ENCODE measurements around the gene CAPN5. TPM values are rescaled to one million over a fixed set of nuclear protein-coding genes. Genes with fewer than 3 reads are reported as not detected.
A peak's percentile ranks its signal among the peaks of the same experiment; 100 is the strongest.

The CAPN5 gene
- total and polyA plus RNA-seq, 4 experiments from 2014 or later, result 1.4 to 2.6 (median 1.7) TPM

GRCh38 chr11:77129842-77130756 is 63.3 kb downstream of the CAPN5 start:
- H3K4me1 ChIP-seq (ENCODE audit: insufficient read depth, low read length), result peaks cover 14% of the 10 kb centered on the region
- no peak overlapping the region for H3K4me3 ChIP-seq (ENCODE audit: low read length in 2 of 2)
- Mint-ChIP-seq H3K27me3 (no peaks in the 10 kb centered on the region), H3K27ac (peak overlapping the region in 2 of 7 donors; percentile 15 to 30), H3K9me3 (no peaks in the 10 kb centered on the region), H3K4me1 (peaks cover 3 to 17% (median 8%) of the 10 kb centered on the region in 4 donors), H3K36me3 (no peaks in the 10 kb centered on the region), H3K4me3 (no peak overlapping the region)
- ChIA-PET POLR2A (ENCODE audit: partially characterized antibody) (no interaction called here), CTCF (ENCODE audit: partially characterized antibody) (interaction anchor here (1.4 to 5.6 kb wide), 3 partner anchors 9 to 58 kb away, joined by 4 to 89 read pairs (median 5); no protein-coding TSS in a partner anchor)
- H3K27ac ChIP-seq (ENCODE audit: low read depth, low read length), result no peak overlapping the region
- intact Hi-C loops (cut with micrococcal nuclease), result no loop called here
- no peaks in the 10 kb centered on the region for H3K36me3 ChIP-seq (ENCODE audit: insufficient read depth, low read length)
- no peak for DNase-seq
- no peaks in the 10 kb centered on the region for H3K9me3 ChIP-seq (ENCODE audit: control insufficient read depth in 1 of 2, low read length in 2 of 2)
- no peaks in the 10 kb centered on the region for H3K27me3 ChIP-seq (ENCODE audit: insufficient read depth, low read length)

- POLR2A ChIA-PET (ENCODE audit: partially characterized antibody), result no interaction called here
- Mint-ChIP-seq H3K27me3 (no peaks in the 10 kb centered on the region), H3K9me3 (no peaks in the 10 kb centered on the region), H3K4me1 (peaks cover 3 to 17% (median 8%) of the 10 kb centered on the region in 4 donors), H3K36me3 (no peaks in the 10 kb centered on the region), H3K27ac (peak overlapping the region in 1 of 7 donors; percentile 30), H3K4me3 (no peak overlapping the region)
- Histone ChIP-seq H3K27me3 (ENCODE audit: insufficient read depth, low read length) (no peaks in the 10 kb centered on the region), H3K36me3 (ENCODE audit: insufficient read depth, low read length) (no peaks in the 10 kb centered on the region), H3K4me3 (ENCODE audit: low read length in 2 of 2) (no peak overlapping the region), H3K4me1 (ENCODE audit: insufficient read depth, low read length) (peaks cover 14% of the 10 kb centered on the region), H3K9me3 (ENCODE audit: control insufficient read depth in 1 of 2, low read length in 2 of 2) (no peaks in the 10 kb centered on the region), H3K27ac (ENCODE audit: low read depth, low read length) (no peak overlapping the region)
- CTCF ChIA-PET (ENCODE audit: partially characterized antibody), result interaction anchor here (5.6 kb wide), 1 partner anchor 57 kb away, joined by 89 read pairs; no protein-coding TSS in a partner anchor
- intact Hi-C loops (cut with micrococcal nuclease), result no loop called here
- DNase-seq, result no peak
Measured at GRCh38 chr11:77130763-77131513, 64.2 kb downstream of the CAPN5 start.

GRCh38 chr11:77131560-77131959 is 64.8 kb downstream of the CAPN5 start:
- Mint-ChIP-seq H3K4me3 (no peak overlapping the region), H3K36me3 (no peaks in the 10 kb centered on the region), H3K9me3 (no peaks in the 10 kb centered on the region), H3K27ac (no peak overlapping the region), H3K4me1 (peaks cover 3 to 14% (median 6%) of the 10 kb centered on the region in 4 donors), H3K27me3 (no peaks in the 10 kb centered on the region)
- CTCF ChIA-PET (ENCODE audit: partially characterized antibody), result interaction anchor here (0.6 to 5.6 kb wide), 2 partner anchors 56 to 1057 kb away, joined by 4 to 89 read pairs; partner anchors contain the start of gene KCTD21
- Histone ChIP-seq H3K36me3 (ENCODE audit: insufficient read depth, low read length) (no peaks in the 10 kb centered on the region), H3K4me1 (ENCODE audit: insufficient read depth, low read length) (peaks cover 14% of the 10 kb centered on the region), H3K4me3 (ENCODE audit: low read length in 2 of 2) (no peak overlapping the region), H3K9me3 (ENCODE audit: control insufficient read depth in 1 of 2, low read length in 2 of 2) (no peaks in the 10 kb centered on the region), H3K27me3 (ENCODE audit: insufficient read depth, low read length) (no peaks in the 10 kb centered on the region), H3K27ac (ENCODE audit: low read depth, low read length) (no peak overlapping the region)
- intact Hi-C loops (cut with micrococcal nuclease), result no loop called here
- POLR2A ChIA-PET (ENCODE audit: partially characterized antibody), result no interaction called here
- no peak for DNase-seq

GRCh38 chr11:77135069-77135468 is 68.3 kb downstream of the CAPN5 start:
- ChIA-PET CTCF (ENCODE audit: partially characterized antibody) (interaction anchor here (2.0 to 2.3 kb wide), 2 partner anchors 8 to 52 kb away, joined by 6 to 13 read pairs; partner anchors contain the start of gene MYO7A), POLR2A (ENCODE audit: partially characterized antibody) (no interaction called here)
- no peak overlapping the region for H3K27ac Mint-ChIP-seq
- H3K36me3 Mint-ChIP-seq, result no peaks in the 10 kb centered on the region
- H3K9me3 Mint-ChIP-seq, result no peaks in the 10 kb centered on the region
- intact Hi-C loops (cut with micrococcal nuclease), result no loop called here
- Histone ChIP-seq H3K27me3 (ENCODE audit: insufficient read depth, low read length) (no peaks in the 10 kb centered on the region), H3K4me3 (ENCODE audit: low read length in 2 of 2) (no peak overlapping the region), H3K36me3 (ENCODE audit: insufficient read depth, low read length) (no peaks in the 10 kb centered on the region), H3K4me1 (ENCODE audit: insufficient read depth, low read length) (no peaks in the 10 kb centered on the region), H3K27ac (ENCODE audit: low read depth, low read length) (no peak overlapping the region), H3K9me3 (ENCODE audit: control insufficient read depth in 1 of 2, low read length in 2 of 2) (no peaks in the 10 kb centered on the region)
- no peak overlapping the region for H3K4me3 Mint-ChIP-seq
- peaks cover 0 to 2% (median under 1%) of the 10 kb centered on the region in 4 donors for H3K4me1 Mint-ChIP-seq
- H3K27me3 Mint-ChIP-seq, result peaks cover 0 to 18% of the 10 kb centered on the region in 2 donors
- DNase-seq, result no peak

GRCh38 chr11:77136074-77136473 is 69.3 kb downstream of the CAPN5 start:
- no peaks in the 10 kb centered on the region for H3K4me1 ChIP-seq (ENCODE audit: insufficient read depth, low read length)
- no peaks in the 10 kb centered on the region for H3K9me3 Mint-ChIP-seq
- DNase-seq, result no peak
- H3K4me3 ChIP-seq (ENCODE audit: low read length in 2 of 2), result no peak overlapping the region
- peaks cover 0 to 18% of the 10 kb centered on the region in 2 donors for H3K27me3 Mint-ChIP-seq
- ChIA-PET POLR2A (ENCODE audit: partially characterized antibody) (no interaction called here), CTCF (ENCODE audit: partially characterized antibody) (interaction anchor here (1.0 to 2.3 kb wide), 3 partner anchors 9 to 51 kb away, joined by 4 to 13 read pairs (median 6); partner anchors contain the start of gene MYO7A)
- H3K27ac Mint-ChIP-seq, result no peak overlapping the region
- H3K36me3 ChIP-seq (ENCODE audit: insufficient read depth, low read length), result no peaks in the 10 kb centered on the region
- H3K36me3 Mint-ChIP-seq, result no peaks in the 10 kb centered on the region
- peaks cover 0 to 2% (median under 1%) of the 10 kb centered on the region in 4 donors for H3K4me1 Mint-ChIP-seq
- H3K4me3 Mint-ChIP-seq, result no peak overlapping the region
- no peak overlapping the region for H3K27ac ChIP-seq (ENCODE audit: low read depth, low read length)
- intact Hi-C loops (cut with micrococcal nuclease), result no loop called here
- H3K27me3 ChIP-seq (ENCODE audit: insufficient read depth, low read length), result no peaks in the 10 kb centered on the region
- H3K9me3 ChIP-seq (ENCODE audit: control insufficient read depth in 1 of 2, low read length in 2 of 2), result no peaks in the 10 kb centered on the region

- H3K9me3 Mint-ChIP-seq, result no peaks in the 10 kb centered on the region
- peaks cover under 1% of the 10 kb centered on the region for H3K4me1 ChIP-seq (ENCODE audit: insufficient read depth, low read length)
Measured at GRCh38 chr11:77136784-77137420, 70.1 kb downstream of the CAPN5 start.

More at GRCh38 chr11:77136784-77137420, 70.1 kb downstream of the CAPN5 start:
- DNase-seq, result no peak
- Histone ChIP-seq H3K27ac (ENCODE audit: low read depth, low read length) (no peak overlapping the region), H3K27me3 (ENCODE audit: insufficient read depth, low read length) (no peaks in the 10 kb centered on the region), H3K36me3 (ENCODE audit: insufficient read depth, low read length) (no peaks in the 10 kb centered on the region), H3K9me3 (ENCODE audit: control insufficient read depth in 1 of 2, low read length in 2 of 2) (no peaks in the 10 kb centered on the region), H3K4me3 (ENCODE audit: low read length in 2 of 2) (no peak overlapping the region)
- intact Hi-C loops (cut with micrococcal nuclease), result no loop called here
- Mint-ChIP-seq H3K4me1 (peaks cover 1 to 4% (median 3%) of the 10 kb centered on the region in 4 donors), H3K27ac (peak overlapping the region in 1 of 7 donors; percentile 49), H3K27me3 (peaks cover 0 to 18% of the 10 kb centered on the region in 2 donors), H3K36me3 (no peaks in the 10 kb centered on the region), H3K4me3 (no peak overlapping the region)
- CTCF ChIA-PET (ENCODE audit: partially characterized antibody), result interaction anchor here (1.0 to 2.3 kb wide), 3 partner anchors 10 to 51 kb away, joined by 4 to 13 read pairs (median 6); partner anchors contain the start of gene MYO7A
- POLR2A ChIA-PET (ENCODE audit: partially characterized antibody), result no interaction called here
